ENCODE results near the gene TADA2B. TPM values are rescaled to one million over a fixed set of nuclear protein-coding genes. Genes with fewer than 3 reads are reported as not detected.

TADA2B gene
- total RNA-seq, 1 donor from 2014 or later: 26.9 TPM

GRCh38 chr4:7052923-7053715 lies 9.9 kb downstream of the TADA2B start:
- no peak for DNase-seq (ENCODE audit: low read depth)
- TF ChIP-seq, protein P1, sequence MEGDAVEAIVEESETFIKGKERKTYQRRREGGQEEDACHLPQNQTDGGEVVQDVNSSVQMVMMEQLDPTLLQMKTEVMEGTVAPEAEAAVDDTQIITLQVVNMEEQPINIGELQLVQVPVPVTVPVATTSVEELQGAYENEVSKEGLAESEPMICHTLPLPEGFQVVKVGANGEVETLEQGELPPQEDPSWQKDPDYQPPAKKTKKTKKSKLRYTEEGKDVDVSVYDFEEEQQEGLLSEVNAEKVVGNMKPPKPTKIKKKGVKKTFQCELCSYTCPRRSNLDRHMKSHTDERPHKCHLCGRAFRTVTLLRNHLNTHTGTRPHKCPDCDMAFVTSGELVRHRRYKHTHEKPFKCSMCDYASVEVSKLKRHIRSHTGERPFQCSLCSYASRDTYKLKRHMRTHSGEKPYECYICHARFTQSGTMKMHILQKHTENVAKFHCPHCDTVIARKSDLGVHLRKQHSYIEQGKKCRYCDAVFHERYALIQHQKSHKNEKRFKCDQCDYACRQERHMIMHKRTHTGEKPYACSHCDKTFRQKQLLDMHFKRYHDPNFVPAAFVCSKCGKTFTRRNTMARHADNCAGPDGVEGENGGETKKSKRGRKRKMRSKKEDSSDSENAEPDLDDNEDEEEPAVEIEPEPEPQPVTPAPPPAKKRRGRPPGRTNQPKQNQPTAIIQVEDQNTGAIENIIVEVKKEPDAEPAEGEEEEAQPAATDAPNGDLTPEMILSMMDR (IDR thresholded peaks at IDR 0.05; ENCODE audit: insufficient read depth, low read length, poor library complexity, severe bottlenecking): no peak
- no peaks in the 10 kb centered on the region for H3K27me3 ChIP-seq (ENCODE audit: control insufficient read depth, insufficient read depth, low read length)
- no peak overlapping the region for H3K4me3 ChIP-seq (ENCODE audit: low read depth, low read length)
- peaks cover 2% of the 10 kb centered on the region for H3K36me3 ChIP-seq (ENCODE audit: control insufficient read depth, insufficient read depth, low read length)

GRCh38 chr4:7054106-7054880 lies 11.1 kb downstream of the TADA2B start:
- DNase-seq (ENCODE audit: low read depth): no peak
- TF ChIP-seq, protein P1 (IDR thresholded peaks at IDR 0.05; ENCODE audit: insufficient read depth, low read length, poor library complexity, severe bottlenecking): no peak

GRCh38 chr4:7055111-7055989 lies 12.2 kb downstream of the TADA2B start:
- Histone ChIP-seq H3K27me3 (ENCODE audit: control insufficient read depth, insufficient read depth, low read length) (no peaks in the 10 kb centered on the region), H3K36me3 (ENCODE audit: control insufficient read depth, insufficient read depth, low read length) (peaks cover 2% of the 10 kb centered on the region), H3K4me3 (ENCODE audit: low read depth, low read length) (no peak overlapping the region)
- no peak for DNase-seq (ENCODE audit: low read depth)
- TF ChIP-seq, protein P1 (IDR thresholded peaks at IDR 0.05; ENCODE audit: insufficient read depth, low read length, poor library complexity, severe bottlenecking): no peak

More at GRCh38 chr4:7054106-7054880, 11.1 kb downstream of the TADA2B start:
- Histone ChIP-seq H3K27me3 (ENCODE audit: control insufficient read depth, insufficient read depth, low read length) (no peaks in the 10 kb centered on the region), H3K36me3 (ENCODE audit: control insufficient read depth, insufficient read depth, low read length) (peaks cover 2% of the 10 kb centered on the region), H3K4me3 (ENCODE audit: low read depth, low read length) (no peak overlapping the region)

DNA sequence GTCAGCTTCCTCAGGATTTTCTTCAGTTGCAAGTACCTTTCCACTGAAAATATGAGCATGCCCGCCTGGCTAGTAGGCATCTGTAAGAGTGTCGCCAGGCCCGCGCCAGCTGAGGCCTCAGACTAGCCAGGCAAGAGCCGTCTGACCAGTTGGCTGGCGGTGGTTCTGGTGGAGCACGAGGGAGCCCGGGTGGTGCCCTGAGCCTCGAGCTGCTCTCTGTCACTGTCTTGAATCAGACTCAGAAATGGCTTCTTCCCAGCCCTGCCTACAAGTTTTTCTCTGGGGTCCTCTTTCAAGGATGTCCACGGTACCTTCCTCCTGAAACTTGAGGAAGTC lies 12.8 kb downstream of the TADA2B start:
- TF ChIP-seq, protein P1 (IDR thresholded peaks at IDR 0.05; ENCODE audit: insufficient read depth, low read length, poor library complexity, severe bottlenecking): no peak
- DNase-seq (ENCODE audit: low read depth): no peak

DNA sequence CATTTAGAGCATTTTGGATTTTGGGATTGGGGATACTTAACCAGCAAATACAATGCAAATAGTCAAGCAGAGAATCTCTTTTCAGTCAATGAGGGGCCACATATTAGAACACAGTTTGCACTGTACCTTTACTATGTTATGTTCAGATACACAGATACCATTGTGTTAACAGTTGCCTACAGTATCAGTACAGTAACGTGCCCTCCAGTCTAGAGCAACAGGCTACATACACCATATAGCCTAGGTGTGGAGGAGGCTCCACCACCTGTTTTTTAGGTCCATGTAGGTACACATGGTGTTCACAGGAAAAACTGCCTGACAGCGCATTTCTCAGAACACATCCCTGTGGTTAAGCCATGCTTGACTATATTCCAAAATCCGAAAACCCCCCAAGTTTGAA lies 15.6 kb downstream of the TADA2B start:
- Histone ChIP-seq H3K27me3 (ENCODE audit: control insufficient read depth, insufficient read depth, low read length) (no peaks in the 10 kb centered on the region), H3K4me3 (ENCODE audit: low read depth, low read length) (no peak overlapping the region), H3K36me3 (ENCODE audit: control insufficient read depth, insufficient read depth, low read length) (peaks cover 6% of the 10 kb centered on the region)
- no peak for DNase-seq (ENCODE audit: low read depth)
- TF ChIP-seq, protein P1 (IDR thresholded peaks at IDR 0.05; ENCODE audit: insufficient read depth, low read length, poor library complexity, severe bottlenecking): no peak

More for the DNA sequence above, 12.8 kb downstream of the TADA2B start:
- Histone ChIP-seq H3K36me3 (ENCODE audit: control insufficient read depth, insufficient read depth, low read length) (peaks cover 2% of the 10 kb centered on the region), H3K4me3 (ENCODE audit: low read depth, low read length) (no peak overlapping the region), H3K27me3 (ENCODE audit: control insufficient read depth, insufficient read depth, low read length) (no peaks in the 10 kb centered on the region)

All from kidney epithelial cell (primary cell).